Neuronal stem cell (in vitro differentiated cells): ENCODE results near the gene ACTL9.

Source experiments
- DNase-seq: peaks from one replicate; pipeline ENCODE4 v3.0.0-alpha.2; 2013; ENCODE audit warnings: low spot score
- H2AFZ ChIP-seq: one replicate; pipeline ENCODE4 v1.6.1; 2013; ENCODE audit warnings: mild to moderate bottlenecking, low read length, inconsistent platforms
- H2AK5ac ChIP-seq: 2 replicates; pipeline ENCODE4 v1.6.1; 2013; ENCODE audit warnings: low read depth, mild to moderate bottlenecking, inconsistent platforms, low read length, moderate library complexity, mixed read lengths
- H2BK120ac ChIP-seq: 2 replicates; pipeline ENCODE4 v1.6.1; 2013; ENCODE audit warnings: low read depth, mild to moderate bottlenecking, inconsistent platforms, low read length, moderate library complexity, mixed read lengths
- H2BK12ac ChIP-seq: one replicate; pipeline ENCODE4 v1.6.1; 2013; ENCODE audit warnings: low read length, inconsistent platforms
- H2BK15ac ChIP-seq: 2 replicates; pipeline ENCODE4 v1.6.1; 2013; ENCODE audit warnings: mild to moderate bottlenecking, low read length, inconsistent platforms, mixed read lengths
- H2BK5ac ChIP-seq: one replicate; pipeline ENCODE4 v1.6.1; 2013; ENCODE audit warnings: inconsistent platforms, mild to moderate bottlenecking, low read length, moderate library complexity
- H3K14ac ChIP-seq: one replicate; pipeline ENCODE4 v1.6.1; 2013; ENCODE audit warnings: low read length, inconsistent platforms
- H3K18ac ChIP-seq: 2 replicates; pipeline ENCODE4 v1.6.1; 2013; ENCODE audit warnings: low read length, inconsistent platforms
- H3K23ac ChIP-seq: 2 replicates; pipeline ENCODE4 v1.6.1; 2013; ENCODE audit warnings: low read depth, mild to moderate bottlenecking, mixed read lengths, low read length, inconsistent platforms; ENCODE audit not compliant: poor library complexity
- H3K27ac ChIP-seq: replicated peaks from 3 replicates; pipeline ENCODE4 v1.5.1; 2013; ENCODE audit warnings: low read length, inconsistent platforms
- H3K27me3 ChIP-seq, 3 experiments: 2 replicates each; pipeline ENCODE4 v1.6.1; 2013; ENCODE audit warnings: low read length in 3 of 3, mild to moderate bottlenecking in 2 of 3, inconsistent platforms in 1 of 3, low read depth in 1 of 3, mixed read lengths in 1 of 3, moderate library complexity in 1 of 3; ENCODE audit not compliant: control insufficient read depth in 3 of 3, insufficient read depth in 3 of 3
- H3K36me3 ChIP-seq, 2 donors: replicated peaks in 1 of 2; 2 replicates each; pipeline ENCODE4 v1.6.1; 2013; ENCODE audit warnings: low read length in 2 of 2; ENCODE audit not compliant: control insufficient read depth in 2 of 2, insufficient read depth in 2 of 2
- H3K4ac ChIP-seq: 2 replicates; pipeline ENCODE4 v1.6.1; 2013; ENCODE audit warnings: inconsistent platforms, mild to moderate bottlenecking, low read length, moderate library complexity
- H3K4me1 ChIP-seq, 2 donors: 1 replicate in 1 of 2; 2 replicates in 1 of 2; pipeline ENCODE4 v1.6.1; 2013; ENCODE audit warnings: low read length in 2 of 2, low read depth in 1 of 2; ENCODE audit not compliant: control insufficient read depth in 2 of 2, insufficient read depth in 1 of 2
- H3K4me2 ChIP-seq: one replicate; pipeline ENCODE4 v1.6.1; 2013; ENCODE audit warnings: mild to moderate bottlenecking, low read length, inconsistent platforms; ENCODE audit not compliant: insufficient read depth, poor library complexity, severe bottlenecking
- H3K4me3 ChIP-seq, 2 donors: 2 replicates each; pipeline ENCODE4 v1.5.1; 2013; ENCODE audit warnings: low read length in 2 of 2, mild to moderate bottlenecking in 2 of 2, inconsistent platforms in 1 of 2, moderate library complexity in 1 of 2
- H3K79me1 ChIP-seq: one replicate; pipeline ENCODE4 v1.6.1; 2013; ENCODE audit warnings: low read depth, mild to moderate bottlenecking, inconsistent platforms, low read length, moderate library complexity
- H3K9ac ChIP-seq: one replicate; pipeline ENCODE4 v1.6.1; 2013; ENCODE audit warnings: mild to moderate bottlenecking, low read depth, low read length, inconsistent platforms; ENCODE audit not compliant: poor library complexity
- H3K9me3 ChIP-seq, 2 donors: replicated peaks in 1 of 2; 2 replicates each; pipeline versions ENCODE3 to v1.6.1; 2013; ENCODE audit warnings: low read length in 2 of 2, mild to moderate bottlenecking in 2 of 2, inconsistent platforms in 1 of 2, low read depth in 1 of 2, mixed read lengths in 1 of 2, moderate library complexity in 1 of 2; ENCODE audit not compliant: control insufficient read depth in 2 of 2, insufficient read depth in 1 of 2
- H4K8ac ChIP-seq: one replicate; pipeline ENCODE4 v1.6.1; 2013; ENCODE audit warnings: low read depth, mild to moderate bottlenecking, inconsistent platforms, low read length, moderate library complexity
- H4K91ac ChIP-seq: one replicate; pipeline ENCODE4 v1.6.1; 2013; ENCODE audit warnings: low read length, low read depth, mild to moderate bottlenecking, inconsistent platforms; ENCODE audit not compliant: poor library complexity
- WGBS, 2 donors: extraction: QIAGEN DNeasy Blood & Tissue Kit; methylation state at CpG; one replicate each; pipeline ENCODE4 v1.1.7; 2013; ENCODE audit warnings: missing lambda C conversion rate in 2 of 2, mixed read lengths in 1 of 2; ENCODE audit not compliant: insufficient read length in 2 of 2, insufficient replicate concordance in 1 of 2; ENCODE audit errors: extremely low coverage in 2 of 2; 5-methylcytosine and 5-hydroxymethylcytosine counted together

ACTL9 gene

DNA sequence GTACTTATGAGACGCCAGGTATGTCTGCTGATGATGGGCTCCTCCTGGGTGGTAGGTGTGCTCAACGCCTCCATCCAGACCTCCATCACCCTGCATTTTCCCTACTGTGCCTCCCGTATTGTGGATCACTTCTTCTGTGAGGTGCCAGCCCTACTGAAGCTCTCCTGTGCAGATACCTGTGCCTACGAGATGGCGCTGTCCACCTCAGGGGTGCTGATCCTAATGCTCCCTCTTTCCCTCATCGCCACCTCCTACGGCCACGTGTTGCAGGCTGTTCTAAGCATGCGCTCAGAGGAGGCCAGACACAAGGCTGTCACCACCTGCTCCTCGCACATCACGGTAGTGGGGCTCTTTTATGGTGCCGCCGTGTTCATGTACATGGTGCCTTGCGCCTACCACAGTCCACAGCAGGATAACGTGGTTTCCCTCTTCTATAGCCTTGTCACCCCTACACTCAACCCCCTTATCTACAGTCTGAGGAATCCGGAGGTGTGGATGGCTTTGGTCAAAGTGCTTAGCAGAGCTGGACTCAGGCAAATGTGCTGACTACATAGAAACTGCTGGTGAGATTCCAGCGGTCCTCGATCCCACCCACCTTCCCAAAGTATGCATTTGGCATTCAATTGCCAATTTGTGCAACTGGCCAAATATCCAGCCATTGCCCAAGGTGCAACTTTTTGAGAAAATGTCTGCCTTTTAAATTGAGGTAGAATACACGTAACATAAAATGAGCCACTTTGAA lies 33.0 kb upstream of the ACTL9 start:
- Histone ChIP-seq H3K36me3 (no peaks in the 10 kb centered on the region), H2AK5ac (no peak overlapping the region), H3K18ac (no peak overlapping the region), H3K4me1 (no peaks in the 10 kb centered on the region), H2BK5ac (no peak overlapping the region), H3K9me3 (peaks cover 0 to 24% of the 10 kb centered on the region in 2 donors), H2BK12ac (no peak overlapping the region), H3K4ac (no peak overlapping the region), H4K8ac (no peak overlapping the region), H3K27ac (no peak overlapping the region), H3K79me1 (peaks cover 1% of the 10 kb centered on the region), H2BK15ac (no peak overlapping the region), H3K27me3 (no peaks in the 10 kb centered on the region), H2BK120ac (no peak overlapping the region), H3K23ac (peak overlapping the region; percentile 55), H4K91ac (no peak overlapping the region), H3K14ac (peak overlapping the region; percentile 85), H3K4me2 (no peak overlapping the region), H2AFZ (no peak overlapping the region), H3K4me3 (no peak overlapping the region), H3K9ac (peak overlapping the region; percentile 74)
- WGBS, 2 donors: no CpG with 5 or more reads among the region's 19 CpGs
- no peak for DNase-seq

DNA sequence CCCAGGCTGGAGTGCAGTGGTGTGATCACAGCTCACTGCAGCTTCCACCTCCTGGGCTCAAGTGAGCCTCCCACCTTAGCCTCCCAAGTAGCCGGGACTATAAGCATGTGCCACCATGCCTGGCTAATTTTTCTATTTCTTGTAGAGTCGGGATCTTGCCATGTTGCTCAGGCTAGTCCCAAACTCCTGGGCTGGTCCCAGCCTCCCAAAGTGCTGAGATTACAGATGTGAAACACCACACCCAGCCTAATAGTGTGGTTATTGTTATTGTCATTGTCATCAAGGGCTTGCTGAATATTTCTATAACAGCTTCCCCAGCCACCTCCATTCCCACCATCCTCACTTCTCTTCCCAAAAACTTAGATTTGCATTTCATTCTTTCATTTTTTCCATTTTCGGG lies 25.7 kb upstream of the ACTL9 start:
- Histone ChIP-seq H2AFZ (no peak overlapping the region), H4K8ac (no peak overlapping the region), H2BK5ac (no peak overlapping the region), H3K79me1 (no peaks in the 10 kb centered on the region), H3K4me1 (no peaks in the 10 kb centered on the region), H3K4ac (no peak overlapping the region), H3K27ac (no peak overlapping the region), H3K4me2 (no peak overlapping the region), H2BK120ac (no peak overlapping the region), H2BK12ac (no peak overlapping the region), H3K9me3 (peaks cover 0 to 21% of the 10 kb centered on the region in 2 donors), H3K4me3 (no peak overlapping the region), H3K36me3 (no peaks in the 10 kb centered on the region), H3K18ac (no peak overlapping the region), H4K91ac (no peak overlapping the region), H2BK15ac (no peak overlapping the region), H3K23ac (no peak overlapping the region), H2AK5ac (no peak overlapping the region), H3K27me3 (peaks cover 0 to 6% (median 0%) of the 10 kb centered on the region in 3 experiments), H3K9ac (no peak overlapping the region), H3K14ac (no peak overlapping the region)
- no peak for DNase-seq
- WGBS, 2 donors: 100% methylated on average over 1 of the region's 3 CpGs; no CpG with 5 or more reads in 1 of the 2 donors

DNA sequence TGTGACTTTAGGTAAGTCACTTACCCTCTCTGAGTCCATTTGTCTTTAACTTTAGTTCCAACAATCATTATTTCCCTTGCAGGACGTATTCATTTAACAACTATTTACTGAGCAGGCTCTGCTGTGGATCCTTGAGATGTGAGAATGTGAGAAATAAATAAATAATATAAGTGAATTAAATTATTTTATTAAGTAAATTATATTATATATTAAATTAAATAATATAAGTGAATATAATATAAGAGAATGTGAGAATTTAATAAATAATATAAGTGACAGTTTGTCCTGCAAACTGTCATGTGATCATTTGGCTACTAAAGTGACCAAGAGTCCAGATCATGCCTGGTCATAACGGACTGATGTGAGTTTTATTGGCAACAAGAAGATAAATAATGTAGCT lies 23.4 kb upstream of the ACTL9 start:
- Histone ChIP-seq H3K4me1 (no peaks in the 10 kb centered on the region), H3K4ac (no peak overlapping the region), H2BK120ac (no peak overlapping the region), H3K79me1 (no peaks in the 10 kb centered on the region), H3K18ac (no peak overlapping the region), H3K27ac (no peak overlapping the region), H3K23ac (no peak overlapping the region), H3K9ac (no peak overlapping the region), H4K91ac (no peak overlapping the region), H3K9me3 (peaks cover 0 to 19% of the 10 kb centered on the region in 2 donors), H3K4me2 (no peak overlapping the region), H2BK15ac (no peak overlapping the region), H3K36me3 (no peaks in the 10 kb centered on the region), H2AFZ (no peak overlapping the region), H2BK5ac (no peak overlapping the region), H2AK5ac (no peak overlapping the region), H3K4me3 (no peak overlapping the region), H2BK12ac (no peak overlapping the region), H4K8ac (no peak overlapping the region), H3K27me3 (peaks cover 0 to 6% (median 0%) of the 10 kb centered on the region in 3 experiments), H3K14ac (no peak overlapping the region)
- DNase-seq: no peak
- no CpG with 5 or more reads among the region's 2 CpGs for WGBS, 2 donors

DNA sequence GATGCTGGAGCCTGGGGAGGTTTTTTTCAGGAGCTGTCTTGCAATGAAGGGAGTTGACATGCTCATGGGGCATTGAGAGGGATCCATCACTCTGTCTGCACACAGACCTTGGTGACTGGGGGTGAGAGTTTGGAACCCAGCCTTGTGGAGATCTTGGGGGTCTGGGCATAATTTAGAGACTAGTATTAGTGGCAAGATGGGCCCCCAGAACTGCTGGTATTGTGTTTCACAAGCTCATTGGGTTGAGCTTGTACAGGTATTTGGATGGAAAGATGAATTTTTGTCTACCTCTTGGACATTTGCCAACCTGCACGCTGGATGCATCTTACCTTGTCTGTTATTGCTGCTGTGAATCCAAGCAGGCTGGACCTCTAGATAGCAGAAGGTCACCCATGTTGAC lies 22.7 kb upstream of the ACTL9 start, which contains the start of gene OR2Z1:
Gene OR2Z1 (plus strand): TSS at position 301 of the 400 bp plus-strand sequence. CDS start 9,395 bp downstream, outside the sequence.
- no CpG with 5 or more reads among the region's 1 CpG for WGBS, 2 donors
- Histone ChIP-seq H2BK120ac (no peak within 1 kb of the TSS), H3K9ac (no peak within 1 kb of the TSS), H2AFZ (no peak within 1 kb of the TSS), H3K9me3 (peaks cover 0 to 16% of the 10 kb centered on the region in 2 donors), H3K27me3 (peaks cover 0 to 6% (median 0%) of the 10 kb centered on the region in 3 experiments), H3K79me1 (no peaks in the 10 kb centered on the region), H3K4me2 (no peak within 1 kb of the TSS), H3K36me3 (no peaks in the 10 kb centered on the region), H3K18ac (no peak within 1 kb of the TSS), H3K4me1 (no peaks in the 10 kb centered on the region), H2BK5ac (no peak within 1 kb of the TSS), H3K4ac (no peak within 1 kb of the TSS), H3K23ac (no peak within 1 kb of the TSS), H4K91ac (no peak within 1 kb of the TSS), H2BK15ac (no peak within 1 kb of the TSS), H3K14ac (no peak within 1 kb of the TSS), H4K8ac (no peak within 1 kb of the TSS), H3K4me3 (no peak within 1 kb of the TSS), H2BK12ac (no peak within 1 kb of the TSS), H2AK5ac (no peak within 1 kb of the TSS), H3K27ac (no peak within 1 kb of the TSS)
- DNase-seq: no peak
